ENCODE data around the gene PHACTR1.
"Not testable (repeated sequence)": the region's sequence is repeated elsewhere in the genome, so short reads cannot be mapped to it uniquely, and the experiment has no call there.

The PHACTR1 gene

GRCh38 chr6:13120483-13121482 lies 404.2 kb downstream of the PHACTR1 start:
- no peak for DNase-seq

- DNase-seq: no peak
These were observed 407.6 kb downstream of the PHACTR1 start for GRCh38 chr6:13124131-13124530.

GRCh38 chr6:13125841-13126240 lies 409.3 kb downstream of the PHACTR1 start:
- DNase-seq: no peak

GRCh38 chr6:13131935-13132661 lies 415.5 kb downstream of the PHACTR1 start:
- DNase-seq: no peak

GRCh38 chr6:13133894-13134293 lies 417.3 kb downstream of the PHACTR1 start:
- not testable (repeated sequence) for DNase-seq

GRCh38 chr6:13135152-13135551 lies 418.6 kb downstream of the PHACTR1 start:
- no peak for DNase-seq

GRCh38 chr6:13139119-13139518 lies 422.6 kb downstream of the PHACTR1 start:
- no peak for DNase-seq

- no peak for DNase-seq
These were observed 424.4 kb downstream of the PHACTR1 start for GRCh38 chr6:13140980-13141379.

GRCh38 chr6:13141387-13141786 lies 424.8 kb downstream of the PHACTR1 start:
- DNase-seq: no peak

- DNase-seq: no peak
These were observed 426.0 kb downstream of the PHACTR1 start for GRCh38 chr6:13142611-13143010.

GRCh38 chr6:13146442-13146841 lies 429.9 kb downstream of the PHACTR1 start:
- peak; percentile 19 for DNase-seq

GRCh38 chr6:13147376-13147775 lies 430.8 kb downstream of the PHACTR1 start:
- DNase-seq: no peak

GRCh38 chr6:13147782-13148181 lies 431.2 kb downstream of the PHACTR1 start:
- DNase-seq: no peak

- no peak for DNase-seq
These were observed 436.2 kb downstream of the PHACTR1 start for GRCh38 chr6:13152764-13153163.

- DNase-seq: no peak
These were observed 439.8 kb downstream of the PHACTR1 start for GRCh38 chr6:13156381-13156780.

GRCh38 chr6:13157293-13157692 lies 440.7 kb downstream of the PHACTR1 start:
- no peak for DNase-seq

- no peak for DNase-seq
These were observed 442.7 kb downstream of the PHACTR1 start for GRCh38 chr6:13159300-13159699.

GRCh38 chr6:13159822-13160221 lies 443.3 kb downstream of the PHACTR1 start:
- not testable (repeated sequence) for DNase-seq

- no peak for DNase-seq
These were observed 446.8 kb downstream of the PHACTR1 start for GRCh38 chr6:13163161-13163944.

- no peak for DNase-seq
These were observed 447.7 kb downstream of the PHACTR1 start for GRCh38 chr6:13164291-13164690.

GRCh38 chr6:13165502-13166172 lies 449.1 kb downstream of the PHACTR1 start:
- DNase-seq: no peak

GRCh38 chr6:13166269-13166668 lies 449.7 kb downstream of the PHACTR1 start:
- DNase-seq: no peak

All from NCI-H1436 (cell line).